Ascending aorta (tissue), 2 donors: ENCODE data around the gene HOXC5. TPM values are rescaled to one million over a fixed set of nuclear protein-coding genes. Genes with fewer than 3 reads are reported as not detected.

Experiments
- DNase-seq, 2 donors: peaks; one replicate each; pipeline ENCODE4 v3.0.0-alpha.2; 2019; ENCODE audit warnings: low spot score in 2 of 2
- H3K27ac ChIP-seq, 2 donors: fragments of 200-600 bp; sonication (generic); one replicate each; pipeline ENCODE4 v1.5.1; 2016 to 2017; ENCODE audit warnings: mild to moderate bottlenecking in 1 of 2
- H3K27me3 ChIP-seq: fragments of 200-600 bp; sonication (generic); one replicate; pipeline ENCODE4 v1.5.1; 2017
- H3K36me3 ChIP-seq, 2 donors: fragments of 200-600 bp; sonication (generic); one replicate each; pipeline ENCODE4 v1.5.1; 2016
- H3K4me1 ChIP-seq, 2 donors: fragments of 200-600 bp; sonication (generic); one replicate each; pipeline ENCODE4 v1.5.1; 2016 to 2017; ENCODE audit warnings: mild to moderate bottlenecking in 1 of 2
- H3K4me3 ChIP-seq, 2 donors: fragments of 200-600 bp; sonication (generic); one replicate each; pipeline ENCODE4 v1.5.1; 2016 to 2017; ENCODE audit warnings: mild to moderate bottlenecking in 1 of 2
- H3K9me3 ChIP-seq, 2 donors: fragments of 200-600 bp; sonication (generic); one replicate each; pipeline ENCODE4 v1.5.1; 2016
- intact Hi-C: fragments of 100-400 bp; cut with DNase I; formaldehyde crosslinking; loops from one replicate; pipeline ENCODE4 v1.15.1; 2023
- total RNA-seq: library from RNA; depleted of rRNA; stranded (reverse); fragments of >200 nt; gene quantifications from one replicate; pipeline ENCODE4 v1.1.0, GENCODE V29; 2016
- TF ChIP-seq, protein P1 (sequence below), 3 experiments: fragments of 200-600 bp in 2 of 3; fragments of 450-650 bp in 1 of 3; sonication (generic) in 2 of 3; IDR thresholded peaks; one replicate each; pipeline ENCODE4 v1.5.1; 2016 to 2019; ENCODE audit warnings: antibody characterized with exemption in 3 of 3, mild to moderate bottlenecking in 1 of 3, moderate library complexity in 1 of 3

Gene HOXC5
- total RNA-seq, 1 donor from 2014 or later: not detected

DNA sequence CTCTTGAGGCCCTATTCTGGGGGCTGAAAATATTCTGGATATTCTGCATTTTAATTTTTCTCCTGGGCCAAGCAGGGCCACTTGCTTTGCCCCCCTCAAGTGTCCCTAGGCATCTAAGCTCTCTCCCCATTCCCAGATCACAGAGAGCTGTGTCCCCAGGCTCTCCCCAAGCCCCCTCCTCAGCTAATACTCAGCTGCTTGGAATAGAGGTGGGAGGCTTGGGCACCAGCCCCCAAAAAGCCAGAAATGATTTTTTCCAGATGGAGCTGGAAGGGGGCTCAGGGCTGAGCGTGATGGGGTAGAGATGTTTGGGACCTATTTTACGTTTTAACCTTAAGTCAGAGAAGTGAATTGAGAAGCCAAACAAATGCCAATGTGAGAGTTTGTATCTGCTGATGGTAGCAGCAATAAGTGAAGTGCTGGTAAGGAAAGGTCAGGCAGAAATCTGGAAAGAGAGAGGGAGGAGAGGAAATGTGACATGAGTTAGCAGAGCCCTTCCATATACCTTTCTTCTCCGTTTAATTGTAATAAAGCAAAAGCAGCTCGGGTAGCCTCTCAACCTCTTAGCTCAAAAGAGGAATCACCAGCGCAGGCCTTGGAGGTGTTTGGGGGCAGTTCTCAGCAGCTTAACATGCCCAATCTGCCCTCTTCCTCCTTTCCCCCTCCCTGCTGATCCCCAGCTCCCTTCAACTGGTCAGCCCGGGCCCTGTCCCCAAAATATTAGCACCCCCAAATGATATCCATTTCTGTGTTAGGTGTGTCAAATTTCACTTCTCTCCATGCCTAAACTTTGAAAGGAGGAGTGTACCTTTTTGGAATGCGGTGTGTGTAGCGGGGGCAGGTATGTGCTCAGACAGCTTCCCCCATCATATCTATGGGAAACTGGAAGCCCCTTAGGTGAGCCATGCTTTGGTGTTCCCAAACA, 9.6 kb upstream of the HOXC5 start:
- TF ChIP-seq, protein P1, sequence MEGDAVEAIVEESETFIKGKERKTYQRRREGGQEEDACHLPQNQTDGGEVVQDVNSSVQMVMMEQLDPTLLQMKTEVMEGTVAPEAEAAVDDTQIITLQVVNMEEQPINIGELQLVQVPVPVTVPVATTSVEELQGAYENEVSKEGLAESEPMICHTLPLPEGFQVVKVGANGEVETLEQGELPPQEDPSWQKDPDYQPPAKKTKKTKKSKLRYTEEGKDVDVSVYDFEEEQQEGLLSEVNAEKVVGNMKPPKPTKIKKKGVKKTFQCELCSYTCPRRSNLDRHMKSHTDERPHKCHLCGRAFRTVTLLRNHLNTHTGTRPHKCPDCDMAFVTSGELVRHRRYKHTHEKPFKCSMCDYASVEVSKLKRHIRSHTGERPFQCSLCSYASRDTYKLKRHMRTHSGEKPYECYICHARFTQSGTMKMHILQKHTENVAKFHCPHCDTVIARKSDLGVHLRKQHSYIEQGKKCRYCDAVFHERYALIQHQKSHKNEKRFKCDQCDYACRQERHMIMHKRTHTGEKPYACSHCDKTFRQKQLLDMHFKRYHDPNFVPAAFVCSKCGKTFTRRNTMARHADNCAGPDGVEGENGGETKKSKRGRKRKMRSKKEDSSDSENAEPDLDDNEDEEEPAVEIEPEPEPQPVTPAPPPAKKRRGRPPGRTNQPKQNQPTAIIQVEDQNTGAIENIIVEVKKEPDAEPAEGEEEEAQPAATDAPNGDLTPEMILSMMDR (IDR thresholded peaks at IDR 0.05): no peak
- H3K4me1 ChIP-seq: peaks cover 0 to 6% of the 10 kb centered on the region in 2 donors
- no peak for DNase-seq
- no peaks in the 10 kb centered on the region for H3K36me3 ChIP-seq
- intact Hi-C loops: no loop called here
- H3K27ac ChIP-seq: no peak overlapping the region
- H3K4me3 ChIP-seq: no peak overlapping the region
- peaks cover 4% of the 10 kb centered on the region for H3K27me3 ChIP-seq
- no peaks in the 10 kb centered on the region for H3K9me3 ChIP-seq

DNA sequence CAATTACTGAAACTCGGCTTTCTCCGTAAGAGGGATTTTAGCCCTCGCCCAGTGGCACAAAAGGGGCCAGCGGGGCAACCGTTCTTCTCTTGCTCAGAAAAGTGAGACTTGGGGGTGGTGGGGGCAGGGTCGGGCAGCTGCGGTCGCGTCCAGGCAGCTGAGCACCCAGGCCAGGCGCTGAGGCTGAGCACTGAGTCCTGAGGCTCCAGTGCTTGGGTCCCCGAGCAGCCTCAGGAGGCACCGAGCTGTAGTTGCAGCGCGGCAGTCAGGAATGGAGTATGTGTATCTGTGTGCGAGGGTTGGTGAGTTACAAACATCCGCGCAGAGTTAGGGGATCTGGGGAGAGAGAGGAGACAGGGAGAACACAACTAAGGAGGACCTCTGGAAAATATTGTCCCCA, 8.7 kb upstream of the HOXC5 start:
- DNase-seq: no peak
- Histone ChIP-seq H3K36me3 (no peaks in the 10 kb centered on the region), H3K27ac (no peak overlapping the region), H3K27me3 (peaks cover 4% of the 10 kb centered on the region), H3K4me3 (no peak overlapping the region), H3K9me3 (no peaks in the 10 kb centered on the region), H3K4me1 (peaks cover 0 to 6% of the 10 kb centered on the region in 2 donors)
- intact Hi-C loops: no loop called here
- TF ChIP-seq, protein P1 (IDR thresholded peaks at IDR 0.05): no peak

DNA sequence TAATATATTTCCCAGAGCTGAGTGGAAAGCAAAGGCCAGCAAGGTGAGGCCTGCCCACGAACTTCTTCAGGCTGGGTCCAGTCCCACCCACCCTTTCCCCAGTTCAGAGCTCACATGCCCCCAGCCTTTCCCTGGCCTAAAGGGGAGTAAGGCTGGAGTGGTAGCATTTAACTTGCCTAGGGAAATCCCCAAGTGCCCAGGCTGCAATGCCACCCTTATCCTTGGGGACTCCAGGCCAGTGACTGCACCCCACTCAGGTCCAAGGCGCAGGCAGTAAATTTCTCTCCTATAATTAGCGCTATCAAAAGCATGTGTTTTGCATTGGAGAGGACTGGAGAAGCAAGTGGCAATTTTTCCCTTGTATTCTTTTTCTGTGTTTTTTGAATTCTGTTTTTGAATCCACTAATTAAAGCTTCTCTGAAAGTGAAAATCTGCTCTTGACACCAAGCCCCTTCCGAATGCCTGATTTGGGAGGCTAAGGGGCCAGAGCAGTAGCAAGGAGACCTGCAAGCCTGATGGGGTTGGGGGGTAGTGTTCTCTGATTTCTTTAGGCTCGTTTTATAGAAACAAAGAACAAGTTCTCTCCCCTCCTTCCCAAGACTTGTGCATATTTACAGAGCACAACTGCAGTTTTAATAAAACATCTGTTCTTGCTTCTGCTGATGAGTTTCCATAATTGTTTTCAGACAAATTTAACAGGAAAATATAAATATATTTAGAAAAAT, 8.1 kb upstream of the HOXC5 start:
- intact Hi-C loops: no loop called here
- DNase-seq: no peak
- no peaks in the 10 kb centered on the region for H3K36me3 ChIP-seq
- peaks cover 0 to 6% of the 10 kb centered on the region in 2 donors for H3K4me1 ChIP-seq
- TF ChIP-seq, protein P1 (IDR thresholded peaks at IDR 0.05): no peak
- no peak overlapping the region for H3K27ac ChIP-seq
- no peak overlapping the region for H3K4me3 ChIP-seq
- H3K27me3 ChIP-seq: peaks cover 4% of the 10 kb centered on the region
- H3K9me3 ChIP-seq: no peaks in the 10 kb centered on the region

DNA sequence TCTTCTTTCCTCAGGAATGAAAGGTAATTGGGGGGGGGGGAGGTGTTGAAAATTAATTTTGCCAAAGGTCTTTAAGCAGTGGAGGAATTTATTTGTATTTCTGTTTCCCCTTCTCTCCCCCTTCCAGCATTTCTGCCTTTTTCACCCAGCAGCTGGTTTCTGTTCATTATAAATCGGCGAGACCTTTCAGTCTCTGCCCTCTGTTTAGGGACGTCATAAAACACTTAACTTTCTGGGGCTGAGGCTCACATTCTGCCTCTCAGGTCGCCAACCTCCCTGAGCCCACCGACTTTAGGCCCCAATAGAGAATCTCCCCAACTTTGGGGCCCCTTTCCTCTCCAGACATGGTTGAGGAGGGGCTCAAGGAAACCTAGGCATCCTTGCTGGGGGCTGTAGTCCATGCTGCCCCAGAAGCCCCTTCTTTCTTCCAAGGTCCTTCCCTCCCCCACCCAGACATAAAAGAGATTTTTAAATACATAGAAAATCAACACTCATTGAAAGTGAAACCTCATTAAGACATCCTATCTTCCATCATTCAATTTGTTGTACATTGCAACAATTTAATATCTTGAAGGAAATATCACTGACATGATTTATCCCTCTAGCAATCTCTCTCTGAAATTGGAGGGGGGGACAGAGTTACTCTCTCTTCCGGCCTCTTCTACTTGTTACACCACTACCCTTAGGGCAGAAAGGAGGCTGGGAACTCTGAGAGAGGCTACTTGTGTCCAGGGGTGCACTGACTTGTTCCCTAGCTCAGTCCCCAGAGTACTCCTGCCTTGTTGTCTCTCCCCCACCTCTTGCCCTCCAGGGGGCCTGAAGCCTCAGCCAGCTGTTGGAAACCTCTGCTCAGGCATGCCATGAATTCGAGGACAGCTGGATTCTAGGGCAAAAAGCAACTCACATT, 7.1 kb upstream of the HOXC5 start:
- H3K9me3 ChIP-seq: no peaks in the 10 kb centered on the region
- H3K27me3 ChIP-seq: peaks cover 4% of the 10 kb centered on the region
- intact Hi-C loops: no loop called here
- H3K4me1 ChIP-seq: peaks cover 0 to 2% of the 10 kb centered on the region in 2 donors
- no peak overlapping the region for H3K27ac ChIP-seq
- no peaks in the 10 kb centered on the region for H3K36me3 ChIP-seq
- no peak overlapping the region for H3K4me3 ChIP-seq
- no peak for DNase-seq
- TF ChIP-seq, protein P1 (IDR thresholded peaks at IDR 0.05): no peak
